Measurements from ENCODE around the gene TMC2.

- TF ChIP-seq CTCF (IDR thresholded peaks at IDR 0.05) (no peak), POLR2AphosphoS5 (IDR thresholded peaks at IDR 0.05) (no peak)
These were observed 70.2 kb downstream of the TMC2 start for GRCh38 chr20:2606507-2607006.
